Breast epithelium (tissue), 3 donors: ENCODE measurements around the gene PC.

Source experiments
- POLR2AphosphoS5 ChIP-seq, 3 donors: sonication (generic); formaldehyde crosslinking; IDR thresholded peaks; one replicate each; pipeline ENCODE4 v1.6.1; 2017; ENCODE audit warnings: antibody characterized with exemption in 3 of 3
- TF ChIP-seq, protein P1 (sequence below), 3 donors: fragments of 450-650 bp; IDR thresholded peaks; one replicate each; pipeline ENCODE4 v1.5.1; 2016 to 2017; ENCODE audit warnings: antibody characterized with exemption in 3 of 3, mild to moderate bottlenecking in 3 of 3, moderate library complexity in 3 of 3

DNA sequence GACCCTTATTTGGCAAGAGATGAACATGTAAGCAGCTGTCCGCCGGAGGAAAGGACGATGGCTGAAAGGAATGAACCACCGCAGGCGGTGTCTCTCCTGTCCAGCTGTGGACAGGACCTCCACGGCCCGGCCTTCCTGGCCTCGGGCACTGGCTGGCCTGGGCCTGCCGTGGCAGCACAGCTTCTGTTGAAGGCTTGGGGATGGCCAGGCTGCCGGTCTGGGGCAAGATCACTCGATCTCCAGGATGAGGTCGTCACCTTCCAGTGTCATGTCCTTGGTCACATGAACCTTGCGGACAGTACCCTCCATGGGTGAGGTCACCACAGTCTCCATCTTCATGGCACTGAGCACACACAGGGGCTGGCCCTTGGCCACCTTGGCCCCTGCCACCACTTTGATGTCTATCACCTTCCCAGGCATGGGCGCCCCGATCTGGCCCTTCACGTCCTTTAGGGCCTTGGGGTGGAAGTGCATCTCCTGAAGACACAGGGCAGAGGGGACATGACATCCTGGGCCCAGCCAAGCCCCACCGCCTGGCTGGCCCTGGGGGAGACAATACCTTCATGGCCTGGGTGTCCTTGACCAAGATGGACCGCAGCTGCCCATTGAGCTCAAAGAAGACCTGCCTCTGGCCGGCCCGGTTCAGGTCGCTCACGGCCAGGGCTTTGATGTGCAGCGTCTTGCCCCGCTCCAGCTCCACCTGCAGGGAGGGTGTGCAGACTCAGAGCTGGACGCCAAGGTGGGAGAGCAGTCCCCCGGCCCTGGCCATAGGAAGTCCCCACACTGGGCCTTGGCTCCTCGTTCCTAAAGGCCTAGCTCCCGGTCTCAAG is 109.3 kb downstream of the PC start:
- TF ChIP-seq, protein P1, sequence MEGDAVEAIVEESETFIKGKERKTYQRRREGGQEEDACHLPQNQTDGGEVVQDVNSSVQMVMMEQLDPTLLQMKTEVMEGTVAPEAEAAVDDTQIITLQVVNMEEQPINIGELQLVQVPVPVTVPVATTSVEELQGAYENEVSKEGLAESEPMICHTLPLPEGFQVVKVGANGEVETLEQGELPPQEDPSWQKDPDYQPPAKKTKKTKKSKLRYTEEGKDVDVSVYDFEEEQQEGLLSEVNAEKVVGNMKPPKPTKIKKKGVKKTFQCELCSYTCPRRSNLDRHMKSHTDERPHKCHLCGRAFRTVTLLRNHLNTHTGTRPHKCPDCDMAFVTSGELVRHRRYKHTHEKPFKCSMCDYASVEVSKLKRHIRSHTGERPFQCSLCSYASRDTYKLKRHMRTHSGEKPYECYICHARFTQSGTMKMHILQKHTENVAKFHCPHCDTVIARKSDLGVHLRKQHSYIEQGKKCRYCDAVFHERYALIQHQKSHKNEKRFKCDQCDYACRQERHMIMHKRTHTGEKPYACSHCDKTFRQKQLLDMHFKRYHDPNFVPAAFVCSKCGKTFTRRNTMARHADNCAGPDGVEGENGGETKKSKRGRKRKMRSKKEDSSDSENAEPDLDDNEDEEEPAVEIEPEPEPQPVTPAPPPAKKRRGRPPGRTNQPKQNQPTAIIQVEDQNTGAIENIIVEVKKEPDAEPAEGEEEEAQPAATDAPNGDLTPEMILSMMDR (IDR thresholded peaks at IDR 0.05) = no peak
- no peak for TF ChIP-seq POLR2AphosphoS5 (IDR thresholded peaks at IDR 0.05)
